H9 (cell line): ENCODE data around the gene ATAD3C. TPM values are rescaled to one million over a fixed set of nuclear protein-coding genes. Genes with fewer than 3 reads are reported as not detected.

Source experiments
- DNase-seq: peaks from one replicate; pipeline ENCODE4 v3.0.0-alpha.2; 2017
- H2AFZ ChIP-seq: one replicate; pipeline ENCODE4 v1.6.1; 2013; ENCODE audit warnings: mild to moderate bottlenecking, low read length, control low read depth, moderate library complexity
- H2AK5ac ChIP-seq: 2 replicates; pipeline ENCODE4 v1.6.1; 2013; ENCODE audit warnings: low read length, control low read depth, mixed read lengths; ENCODE audit not compliant: insufficient read length
- H2BK120ac ChIP-seq: one replicate; pipeline ENCODE4 v1.6.1; 2013; ENCODE audit warnings: low read depth, mild to moderate bottlenecking, low read length, control low read depth, inconsistent platforms; ENCODE audit not compliant: poor library complexity, severe bottlenecking
- H2BK12ac ChIP-seq: 2 replicates; pipeline ENCODE4 v1.6.1; 2013; ENCODE audit warnings: low read length, control low read depth, mixed read lengths, low read depth; ENCODE audit not compliant: insufficient read length
- H2BK15ac ChIP-seq: 2 replicates; pipeline ENCODE4 v1.6.1; 2013; ENCODE audit warnings: low read depth, low read length, control low read depth
- H2BK20ac ChIP-seq: one replicate; pipeline ENCODE4 v1.6.1; 2013; ENCODE audit warnings: low read depth, mild to moderate bottlenecking, low read length, control low read depth, inconsistent platforms; ENCODE audit not compliant: poor library complexity, severe bottlenecking
- H2BK5ac ChIP-seq: 2 replicates; pipeline ENCODE4 v1.6.1; 2013; ENCODE audit warnings: low read length, control low read depth, mixed read lengths; ENCODE audit not compliant: insufficient read length
- H3K14ac ChIP-seq: 2 replicates; pipeline ENCODE4 v1.6.1; 2013; ENCODE audit warnings: low read length, control low read depth; ENCODE audit not compliant: insufficient read depth
- H3K18ac ChIP-seq: 2 replicates; pipeline ENCODE4 v1.6.1; 2013; ENCODE audit warnings: low read depth, mild to moderate bottlenecking, mixed read lengths, low read length, control low read depth; ENCODE audit not compliant: insufficient read length
- H3K23ac ChIP-seq: 2 replicates; pipeline ENCODE4 v1.6.1; 2013; ENCODE audit warnings: low read length, control low read depth, mixed read lengths, low read depth; ENCODE audit not compliant: insufficient read length
- H3K23me2 ChIP-seq: 2 replicates; pipeline ENCODE4 v1.6.1; 2013; ENCODE audit warnings: low read depth, mild to moderate bottlenecking, mixed read lengths, low read length, control low read depth; ENCODE audit not compliant: insufficient read length, poor library complexity, severe bottlenecking
- H3K27ac ChIP-seq: 2 replicates; pipeline ENCODE4 v1.5.1; 2013; ENCODE audit warnings: low read length, control low read depth, mixed read lengths, low read depth; ENCODE audit not compliant: insufficient read length
- H3K27me3 ChIP-seq: 2 replicates; pipeline ENCODE4 v1.6.1; 2013; ENCODE audit warnings: low read length, control low read depth, inconsistent platforms; ENCODE audit not compliant: insufficient read depth
- H3K4ac ChIP-seq: 2 replicates; pipeline ENCODE4 v1.6.1; 2013; ENCODE audit warnings: low read depth, mild to moderate bottlenecking, control low read depth, inconsistent platforms, low read length, moderate library complexity
- H3K4me1 ChIP-seq: 2 replicates; pipeline ENCODE4 v1.6.1; 2013; ENCODE audit warnings: low read length, control low read depth, inconsistent platforms; ENCODE audit not compliant: insufficient read depth
- H3K4me2 ChIP-seq: 2 replicates; pipeline ENCODE4 v1.6.1; 2013; ENCODE audit warnings: low read length, control low read depth, mixed read lengths; ENCODE audit not compliant: insufficient read length, insufficient read depth
- H3K56ac ChIP-seq: 2 replicates; pipeline ENCODE4 v1.6.1; 2013; ENCODE audit warnings: low read depth, mild to moderate bottlenecking, mixed read lengths, low read length, control low read depth; ENCODE audit not compliant: insufficient read length
- H3K79me1 ChIP-seq: 2 replicates; pipeline ENCODE4 v1.6.1; 2013; ENCODE audit warnings: low read depth, mild to moderate bottlenecking, moderate library complexity, low read length, control low read depth, inconsistent platforms; ENCODE audit not compliant: insufficient read depth, poor library complexity, severe bottlenecking
- H3K79me2 ChIP-seq: 2 replicates; pipeline ENCODE4 v1.6.1; 2013; ENCODE audit warnings: low read length, control low read depth, inconsistent platforms; ENCODE audit not compliant: insufficient read depth
- H3K9ac ChIP-seq: 2 replicates; pipeline ENCODE4 v1.6.1; 2013; ENCODE audit warnings: low read length, control low read depth, mixed read lengths; ENCODE audit not compliant: insufficient read length; ENCODE audit errors: extremely low read depth
- H3K9me3 ChIP-seq: one replicate; pipeline ENCODE4 v1.6.1; 2013; ENCODE audit warnings: low read depth, low read length, inconsistent platforms; ENCODE audit not compliant: control insufficient read depth
- H3T11ph ChIP-seq: one replicate; pipeline ENCODE4 v1.6.1; 2013; ENCODE audit warnings: mild to moderate bottlenecking, low read length, control low read depth, inconsistent platforms
- H4K20me1 ChIP-seq: one replicate; pipeline ENCODE4 v1.6.1; 2013; ENCODE audit not compliant: control insufficient read depth, insufficient read length, insufficient read depth
- H4K5ac ChIP-seq: 2 replicates; pipeline ENCODE4 v1.6.1; 2013; ENCODE audit warnings: low read depth, mild to moderate bottlenecking, mixed read lengths, low read length, control low read depth; ENCODE audit not compliant: insufficient read length
- H4K8ac ChIP-seq: replicated peaks from 2 replicates; pipeline ENCODE4 v1.6.1; 2013; ENCODE audit warnings: low read length, control low read depth, mixed read lengths, low read depth; ENCODE audit not compliant: insufficient read length
- H4K91ac ChIP-seq: 2 replicates; pipeline ENCODE4 v1.6.1; 2013; ENCODE audit warnings: low read depth, mild to moderate bottlenecking, moderate library complexity, mixed read lengths, low read length, control low read depth; ENCODE audit not compliant: insufficient read length
- H3K27ac Mint-ChIP-seq, 3 experiments: 2 replicates in 2 of 3; 3 replicates in 1 of 3; pipeline ENCODE4 v1.8.0; 2020 to 2021; ENCODE audit warnings: mixed read lengths in 3 of 3, mild to moderate bottlenecking in 1 of 3, moderate library complexity in 1 of 3
- H3K27me3 Mint-ChIP-seq: 2 replicates; pipeline ENCODE4 v1.8.0; 2021; ENCODE audit warnings: low read depth, mild to moderate bottlenecking, moderate library complexity, mixed read lengths
- H3K36me3 Mint-ChIP-seq, 3 experiments: 2 replicates in 2 of 3; 3 replicates in 1 of 3; pipeline ENCODE4 v1.8.0; 2020 to 2021; ENCODE audit warnings: low read depth in 3 of 3, mixed read lengths in 3 of 3; ENCODE audit not compliant: insufficient read depth in 1 of 3
- H3K4me1 Mint-ChIP-seq, 2 experiments: 2 replicates each; pipeline ENCODE4 v1.8.0; 2020; ENCODE audit warnings: mixed read lengths in 2 of 2
- H3K4me3 Mint-ChIP-seq, 2 experiments: 2 replicates in 1 of 2; 3 replicates in 1 of 2; pipeline ENCODE4 v1.8.0; 2020 to 2021; ENCODE audit warnings: mild to moderate bottlenecking in 2 of 2, mixed read lengths in 2 of 2, moderate library complexity in 1 of 2
- H3K9me3 Mint-ChIP-seq, 2 experiments: 2 replicates in 1 of 2; 3 replicates in 1 of 2; pipeline ENCODE4 v1.8.0; 2020; ENCODE audit warnings: mild to moderate bottlenecking in 2 of 2, mixed read lengths in 2 of 2, moderate library complexity in 1 of 2
- CTCF ChIP-seq: fragments of 200-600 bp; sonication (generic); conservative IDR thresholded peaks from 3 replicates; pipeline ENCODE4 v1.8.0; 2021; ENCODE audit warnings: antibody characterized with exemption, mild to moderate bottlenecking
- WGBS: extraction: QIAGEN DNeasy Blood & Tissue Kit; methylation state at CpG from one replicate; pipeline ENCODE4 v1.1.7; 2013; ENCODE audit warnings: missing lambda C conversion rate, low lambda C conversion rate, mixed read lengths; ENCODE audit not compliant: insufficient read length; ENCODE audit errors: extremely low coverage; 5-methylcytosine and 5-hydroxymethylcytosine counted together
- total RNA-seq: library from RNA; stranded (reverse); gene quantifications from 2 replicates; pipeline ENCODE4 v1.2.1, GENCODE V29; 2021

ATAD3C gene
- total RNA-seq, 1 experiment from 2014 or later: 7.7 TPM

DNA sequence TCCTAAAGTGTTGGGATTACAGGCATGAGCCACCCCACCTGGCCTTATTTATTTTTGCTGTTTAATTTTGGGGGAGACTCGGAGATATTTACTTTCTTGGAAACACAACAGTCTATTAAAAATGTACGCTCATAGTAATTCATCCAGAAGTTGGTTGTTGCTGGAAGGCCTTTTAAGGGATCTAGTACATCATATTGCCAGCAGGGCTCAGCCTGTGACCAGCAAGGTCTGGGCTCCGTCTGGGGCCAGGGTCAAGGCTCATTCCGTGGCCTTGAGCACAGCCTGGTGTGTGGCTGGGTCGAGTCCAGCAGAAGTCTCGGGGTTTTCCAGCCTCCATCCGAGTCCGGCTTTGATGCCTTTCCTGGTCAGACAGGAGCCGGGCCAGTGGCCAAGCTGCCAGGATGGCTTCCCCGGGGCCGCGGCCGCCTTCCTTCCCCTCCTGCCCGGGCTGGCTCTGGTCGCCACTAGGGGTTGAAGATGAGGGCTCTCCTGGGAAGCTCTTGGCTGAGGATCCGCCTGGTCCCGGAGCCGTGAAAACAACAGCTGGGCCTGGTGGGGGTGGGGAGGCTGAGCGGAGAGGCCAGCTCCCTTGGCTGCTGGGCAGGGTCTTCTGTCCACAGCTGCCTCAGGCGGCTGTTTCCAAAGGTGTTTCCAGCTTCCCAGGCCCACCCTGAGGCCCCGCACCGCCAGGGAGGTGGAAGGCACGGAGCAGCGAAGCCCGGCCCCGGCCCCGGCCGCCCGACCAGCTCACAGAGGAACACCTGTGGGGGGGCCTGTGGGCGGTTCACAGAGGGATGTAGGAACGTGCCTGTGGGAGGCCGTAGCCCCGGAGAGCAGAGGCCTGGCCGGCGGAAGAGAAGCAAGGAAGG lies 19.1 kb upstream of the ATAD3C start:
- Histone ChIP-seq H3K23me2 (peaks cover 5% of the 10 kb centered on the region), H4K91ac (no peak overlapping the region), H3K14ac (peak overlapping the region; percentile 59), H3K9me3 (no peaks in the 10 kb centered on the region), H4K5ac (no peak overlapping the region), H3K27me3 (no peaks in the 10 kb centered on the region), H3K79me1 (no peaks in the 10 kb centered on the region), H3K4ac (no peak overlapping the region), H2BK5ac (no peak overlapping the region), H3K56ac (no peak overlapping the region), H4K20me1 (no peaks in the 10 kb centered on the region), H2BK20ac (no peak overlapping the region), H3K23ac (no peak overlapping the region), H3K79me2 (no peaks in the 10 kb centered on the region), H3K27ac (no peak overlapping the region), H3K9ac (peak overlapping the region; percentile 5), H3T11ph (no peak overlapping the region), H2BK120ac (no peak overlapping the region), H2AFZ (no peak overlapping the region), H2AK5ac (no peak overlapping the region), H4K8ac (no peak overlapping the region), H3K4me2 (no peak overlapping the region), H3K18ac (peak overlapping the region; percentile 43), H2BK15ac (no peak overlapping the region), H2BK12ac (no peak overlapping the region), H3K4me1 (peaks cover 2% of the 10 kb centered on the region; the same call in 1 of the 2 replicates)
- DNase-seq: peak; percentile 73
- Mint-ChIP-seq H3K4me1 (peaks cover 35 to 52% of the 10 kb centered on the region in 2 experiments), H3K9me3 (peaks cover 3 to 4% of the 10 kb centered on the region in 2 experiments; a peak in 4 of 5 replicates), H3K27ac (no peak overlapping the region; a peak in 1 of 7 replicates), H3K4me3 (peak overlapping the region in 1 of 2 experiments; percentile 61; a peak in 2 of 5 replicates), H3K27me3 (no peaks in the 10 kb centered on the region), H3K36me3 (peaks cover 3 to 5% (median 4%) of the 10 kb centered on the region in 3 experiments; a peak in 5 of 7 replicates)
- no CpG with 5 or more reads among the region's 35 CpGs for WGBS
- TF ChIP-seq CTCF: peak; percentile 45; the same call in 2 of the 3 replicates
